ENCODE measurements around the gene RHEBL1.
A peak's percentile ranks its signal among the peaks of the same experiment; 100 is the strongest.
"Not testable (repeated sequence)": the region's sequence is repeated elsewhere in the genome, so short reads cannot be mapped to it uniquely, and the experiment has no call there.

RHEBL1 gene

GRCh38 chr12:49089821-49090773 lies 20.3 kb upstream of the RHEBL1 start:
- DNase-seq: no peak

- DNase-seq: no peak
Observed at GRCh38 chr12:49088932-49089330, 19.2 kb upstream of the RHEBL1 start.

GRCh38 chr12:49088150-49088931 lies 18.6 kb upstream of the RHEBL1 start:
- DNase-seq: peak; percentile 23

GRCh38 chr12:49086116-49086515 lies 16.3 kb upstream of the RHEBL1 start:
- DNase-seq: no peak

GRCh38 chr12:49084438-49084837 lies 14.7 kb upstream of the RHEBL1 start:
- DNase-seq: no peak

GRCh38 chr12:49079793-49080192 lies 10.0 kb upstream of the RHEBL1 start:
- no peak for DNase-seq

- DNase-seq: no peak
Observed at GRCh38 chr12:49070971-49071370, 1.2 kb upstream of the RHEBL1 start.

GRCh38 chr12:49068879-49069506 lies 786 bp downstream of the RHEBL1 start:
- DNase-seq: no peak

- DNase-seq: no peak
Observed at GRCh38 chr12:49066120-49066519, 3.7 kb downstream of the RHEBL1 start.

- no peak for DNase-seq
Observed at GRCh38 chr12:49064767-49065152, 5.0 kb downstream of the RHEBL1 start.

GRCh38 chr12:49061916-49062315 lies 7.9 kb downstream of the RHEBL1 start:
- not testable (repeated sequence) for DNase-seq

- DNase-seq: no peak
Observed at GRCh38 chr12:49061157-49061650, 8.6 kb downstream of the RHEBL1 start.

GRCh38 chr12:49060237-49061156 lies 9.3 kb downstream of the RHEBL1 start, which contains the start of gene KMT2D:
Gene KMT2D, minus strand, starts transcription at chr12:49060794. Its CDS starts 5,470 bp downstream, at chr12:49055324.
- DNase-seq: peak; percentile 80

- DNase-seq: no peak
Observed at GRCh38 chr12:49059299-49060171, 10.2 kb downstream of the RHEBL1 start.

- no peak for DNase-seq
Observed at GRCh38 chr12:49059045-49059298, 10.8 kb downstream of the RHEBL1 start.

- DNase-seq: no peak
Observed at GRCh38 chr12:49058366-49059044, 11.3 kb downstream of the RHEBL1 start.

GRCh38 chr12:49057888-49058287 lies 11.9 kb downstream of the RHEBL1 start:
- DNase-seq: no peak

GRCh38 chr12:49055978-49056754 lies 13.6 kb downstream of the RHEBL1 start:
- DNase-seq: no peak

- DNase-seq: no peak
Observed at GRCh38 chr12:49055092-49055491, 14.7 kb downstream of the RHEBL1 start.

GRCh38 chr12:49054524-49054923 lies 15.3 kb downstream of the RHEBL1 start:
- no peak for DNase-seq
